Uterus (tissue), 4 donors: ENCODE measurements around the gene SIGLEC12. TPM values are rescaled to one million over a fixed set of nuclear protein-coding genes. Genes with fewer than 3 reads are reported as not detected.

Source experiments
- DNase-seq, 2 donors: peaks; one replicate each; pipeline ENCODE4 v3.0.0-alpha.2; 2019 to 2020
- H3K27ac ChIP-seq, 2 donors: fragments of 200-600 bp; sonication (generic); 1 replicate in 1 of 2; 2 replicates in 1 of 2; pipeline ENCODE4 v1.5.1; 2016 to 2018
- H3K27me3 ChIP-seq, 2 donors: fragments of 200-600 bp; sonication (generic); one replicate each; pipeline ENCODE4 v1.5.1; 2018 to 2019; ENCODE audit warnings: control low read depth in 1 of 2
- H3K36me3 ChIP-seq, 2 donors: fragments of 200-600 bp; sonication (generic); one replicate each; pipeline ENCODE4 v1.5.1; 2019; ENCODE audit warnings: control low read depth in 1 of 2
- H3K4me1 ChIP-seq, 2 donors: fragments of 200-600 bp; sonication (generic); one replicate each; pipeline ENCODE4 v1.5.1; 2018 to 2019; ENCODE audit warnings: control low read depth in 1 of 2
- H3K4me3 ChIP-seq, 2 donors: fragments of 200-600 bp; sonication (generic); 1 replicate in 1 of 2; 2 replicates in 1 of 2; pipeline ENCODE4 v1.5.1; 2018 to 2019; ENCODE audit warnings: mild to moderate bottlenecking in 1 of 2
- H3K9me3 ChIP-seq, 2 donors: fragments of 200-600 bp; sonication (generic); one replicate each; pipeline ENCODE4 v1.5.1; 2019; ENCODE audit warnings: control low read depth in 1 of 2
- CTCF ChIP-seq, 4 experiments: fragments of 200-600 bp in 2 of 4; fragments of 450-650 bp in 2 of 4; sonication (generic) in 2 of 4; IDR thresholded peaks; one replicate each; pipeline ENCODE4 v1.5.1; 2016 to 2019; ENCODE audit warnings: antibody characterized with exemption in 4 of 4, mild to moderate bottlenecking in 2 of 4, moderate library complexity in 1 of 4
- POLR2A ChIP-seq, 2 donors: fragments of 450-650 bp; IDR thresholded peaks; one replicate each; pipeline ENCODE4 v1.6.1; 2016; ENCODE audit warnings: antibody characterized with exemption in 2 of 2, mild to moderate bottlenecking in 1 of 2, moderate library complexity in 1 of 2
- intact Hi-C: fragments of 100-400 bp; cut with DNase I; formaldehyde crosslinking; loops from one replicate; pipeline ENCODE4 v1.15.1; 2023; ENCODE audit warnings: low total_unique reads
- total RNA-seq, 4 donors: library from RNA; depleted of rRNA in 3 of 4; stranded (reverse); fragments of >200 nt in 3 of 4; gene quantifications; one replicate each; pipeline versions ENCODE4 v1.1.0 to v1.2.4, GENCODE V29; 2014 to 2023
- donor health status: DM: yes; HTN: yes; CAD: no.

SIGLEC12 gene
- total RNA-seq, 4 donors from 2014 or later: 0.21 to 0.40 TPM; not detected in 2

- TF ChIP-seq CTCF (IDR thresholded peaks at IDR 0.05) (no peak), POLR2A (IDR thresholded peaks at IDR 0.05) (no peak)
Observed at GRCh38 chr19:51491586-51491985, 10.0 kb downstream of the SIGLEC12 start.

GRCh38 chr19:51490676-51491075, 10.9 kb downstream of the SIGLEC12 start:
- TF ChIP-seq POLR2A (IDR thresholded peaks at IDR 0.05) (no peak), CTCF (IDR thresholded peaks at IDR 0.05) (no peak)
- no peaks in the 10 kb centered on the region for H3K9me3 ChIP-seq
- DNase-seq: no peak
- no peaks in the 10 kb centered on the region for H3K36me3 ChIP-seq
- H3K27me3 ChIP-seq: no peaks in the 10 kb centered on the region
- H3K4me1 ChIP-seq: no peaks in the 10 kb centered on the region
- H3K4me3 ChIP-seq: no peak overlapping the region
- intact Hi-C loops: no loop called here
- H3K27ac ChIP-seq: no peak overlapping the region

More at GRCh38 chr19:51491586-51491985, 10.0 kb downstream of the SIGLEC12 start:
- Histone ChIP-seq H3K27me3 (no peaks in the 10 kb centered on the region), H3K4me1 (no peaks in the 10 kb centered on the region), H3K4me3 (no peak overlapping the region), H3K9me3 (no peaks in the 10 kb centered on the region), H3K36me3 (no peaks in the 10 kb centered on the region), H3K27ac (no peak overlapping the region)
- no peak for DNase-seq
- intact Hi-C loops: no loop called here

- no peaks in the 10 kb centered on the region for H3K27me3 ChIP-seq
- TF ChIP-seq POLR2A (IDR thresholded peaks at IDR 0.05): no peak
- no peak for TF ChIP-seq CTCF (IDR thresholded peaks at IDR 0.05)
Observed at GRCh38 chr19:51489113-51489512, 12.5 kb downstream of the SIGLEC12 start.

GRCh38 chr19:51488491-51488890, 13.1 kb downstream of the SIGLEC12 start:
- no peaks in the 10 kb centered on the region for H3K27me3 ChIP-seq
- intact Hi-C loops: no loop called here
- H3K4me1 ChIP-seq: no peaks in the 10 kb centered on the region
- no peak overlapping the region for H3K4me3 ChIP-seq
- no peaks in the 10 kb centered on the region for H3K36me3 ChIP-seq
- H3K9me3 ChIP-seq: no peaks in the 10 kb centered on the region
- no peak overlapping the region for H3K27ac ChIP-seq
- no peak for DNase-seq
- TF ChIP-seq CTCF (IDR thresholded peaks at IDR 0.05): no peak
- TF ChIP-seq POLR2A (IDR thresholded peaks at IDR 0.05): no peak

More at GRCh38 chr19:51489113-51489512, 12.5 kb downstream of the SIGLEC12 start:
- no peaks in the 10 kb centered on the region for H3K4me1 ChIP-seq
- no peaks in the 10 kb centered on the region for H3K36me3 ChIP-seq
- H3K9me3 ChIP-seq: no peaks in the 10 kb centered on the region
- H3K27ac ChIP-seq: no peak overlapping the region
- H3K4me3 ChIP-seq: no peak overlapping the region
- no peak for DNase-seq
- intact Hi-C loops: no loop called here

- no peak overlapping the region for H3K27ac ChIP-seq
- no peaks in the 10 kb centered on the region for H3K27me3 ChIP-seq
- intact Hi-C loops: no loop called here
- TF ChIP-seq CTCF (IDR thresholded peaks at IDR 0.05) (no peak), POLR2A (IDR thresholded peaks at IDR 0.05) (no peak)
- no peaks in the 10 kb centered on the region for H3K36me3 ChIP-seq
- H3K4me3 ChIP-seq: no peak overlapping the region
- no peak for DNase-seq
- H3K4me1 ChIP-seq: no peaks in the 10 kb centered on the region
- H3K9me3 ChIP-seq: no peaks in the 10 kb centered on the region
Observed at GRCh38 chr19:51485960-51486660, 15.5 kb downstream of the SIGLEC12 start.
